HK-2 (cell line): ENCODE measurements around the gene TUNAR.
"Not testable (repeated sequence)": the region's sequence is repeated elsewhere in the genome, so short reads cannot be mapped to it uniquely, and the experiment has no call there.

Experiments used
- DNase-seq: peaks from one replicate; pipeline ENCODE4 v3.0.0-alpha.2; 2018; ENCODE audit not compliant: unreplicated experiment

The TUNAR gene

DNA sequence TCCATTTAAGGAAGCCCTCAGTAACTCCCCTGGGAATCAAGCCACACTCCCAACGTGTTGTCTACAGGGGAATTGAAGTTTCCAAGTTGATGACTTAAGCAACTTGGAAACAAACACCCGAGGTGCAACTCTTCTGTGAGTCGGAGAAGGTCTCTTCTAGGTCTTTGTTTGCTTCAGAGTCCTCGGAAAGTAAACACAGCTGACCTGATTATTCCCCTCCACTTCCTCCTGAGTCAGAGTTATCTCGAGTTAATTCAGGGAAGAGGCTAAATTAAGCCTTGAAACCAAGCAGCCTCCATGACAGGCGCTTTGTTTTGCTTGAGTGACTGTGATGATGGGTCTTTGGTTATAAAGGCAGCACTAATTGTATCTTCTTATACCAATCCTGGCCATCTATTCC is 41.8 kb downstream of the TUNAR start:
- no peak for DNase-seq

DNA sequence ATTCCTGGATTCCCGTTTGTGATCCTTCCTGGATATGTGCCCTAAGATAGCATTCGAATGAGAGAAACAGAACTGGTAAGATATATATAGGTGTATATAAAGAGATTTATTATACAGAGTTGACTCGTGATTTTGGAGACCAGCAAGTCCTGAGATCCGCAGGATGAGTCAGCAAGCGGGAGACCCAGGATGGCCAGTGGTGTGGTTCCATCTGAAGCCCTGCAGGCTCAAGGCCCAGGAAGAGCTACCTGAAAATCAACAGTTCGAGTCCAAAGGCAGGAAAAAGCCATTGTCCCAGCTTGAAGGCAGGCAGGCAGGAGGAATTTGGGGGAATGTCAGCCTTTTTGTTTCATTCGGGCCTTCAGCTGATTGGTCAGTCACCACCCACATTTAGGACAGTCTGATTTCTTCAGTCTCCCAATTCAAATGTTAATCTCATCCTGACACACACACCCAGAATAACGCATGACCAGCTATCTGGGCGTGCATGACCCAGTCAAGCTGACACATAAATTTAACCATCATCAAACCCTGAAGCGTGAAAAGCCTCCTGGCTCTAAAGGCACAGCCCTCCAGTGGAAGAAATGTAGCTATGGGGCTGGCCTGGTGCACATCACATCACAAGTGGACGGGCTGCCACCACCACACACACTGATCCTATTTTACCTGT is 44.3 kb downstream of the TUNAR start:
- no peak for DNase-seq

DNA sequence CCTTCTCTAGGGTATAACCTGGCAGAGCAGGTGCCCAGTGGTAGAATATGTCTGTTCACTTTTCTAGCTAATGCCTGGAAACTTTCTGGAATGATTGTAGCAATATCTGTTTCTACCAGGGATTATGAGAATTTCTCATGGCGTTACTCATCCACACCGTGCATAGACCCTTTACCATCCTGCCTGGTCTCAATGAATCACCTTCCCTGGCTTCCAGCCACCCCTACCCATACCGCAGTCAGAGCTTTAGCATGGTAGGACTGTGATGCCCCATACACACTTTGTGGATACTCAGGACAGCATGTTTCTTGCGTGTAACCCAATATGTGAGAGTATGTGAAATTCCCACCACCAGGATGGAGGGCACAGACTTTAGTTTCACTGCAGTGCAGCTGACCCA is 45.4 kb downstream of the TUNAR start:
- DNase-seq, result no peak

DNA sequence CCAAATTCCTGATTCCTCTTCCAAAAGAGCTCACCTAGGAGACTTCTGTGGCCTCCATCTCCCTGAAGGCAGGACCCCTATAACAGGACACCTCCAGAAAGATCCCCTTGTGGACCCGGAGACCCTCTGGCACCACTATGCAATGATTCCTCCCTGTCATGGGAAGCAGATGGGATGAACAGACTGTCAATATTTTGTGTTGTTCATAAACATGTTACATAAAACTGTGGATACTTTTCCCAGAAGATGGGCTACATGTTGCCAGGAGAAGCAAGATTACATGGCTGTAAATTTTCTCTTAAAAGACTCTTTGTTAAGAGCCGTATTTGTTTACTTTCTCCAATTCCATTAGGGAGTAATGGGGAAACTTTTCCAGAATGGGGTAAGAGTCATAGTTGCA is 52.1 kb downstream of the TUNAR start:
- no peak for DNase-seq

DNA sequence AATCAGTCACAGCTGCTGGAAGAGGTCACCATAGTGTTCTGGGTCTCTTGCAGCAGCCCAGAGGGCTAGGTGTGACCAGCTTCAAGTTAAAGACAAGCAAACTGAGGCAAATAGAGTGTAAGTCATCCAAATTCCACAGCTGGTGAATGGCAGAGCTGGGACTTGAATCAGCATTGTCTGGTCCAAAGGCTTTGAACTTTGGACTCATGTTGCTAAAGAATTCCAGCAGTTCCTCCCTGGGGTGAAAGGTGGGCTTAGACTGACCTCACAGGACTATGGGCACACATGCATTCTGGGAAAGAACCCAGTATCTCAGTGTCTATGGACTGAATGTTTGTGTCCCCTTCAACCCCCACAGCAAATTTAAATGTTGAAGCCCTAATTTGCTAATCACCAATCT is 54.8 kb downstream of the TUNAR start:
- DNase-seq, result no peak

DNA sequence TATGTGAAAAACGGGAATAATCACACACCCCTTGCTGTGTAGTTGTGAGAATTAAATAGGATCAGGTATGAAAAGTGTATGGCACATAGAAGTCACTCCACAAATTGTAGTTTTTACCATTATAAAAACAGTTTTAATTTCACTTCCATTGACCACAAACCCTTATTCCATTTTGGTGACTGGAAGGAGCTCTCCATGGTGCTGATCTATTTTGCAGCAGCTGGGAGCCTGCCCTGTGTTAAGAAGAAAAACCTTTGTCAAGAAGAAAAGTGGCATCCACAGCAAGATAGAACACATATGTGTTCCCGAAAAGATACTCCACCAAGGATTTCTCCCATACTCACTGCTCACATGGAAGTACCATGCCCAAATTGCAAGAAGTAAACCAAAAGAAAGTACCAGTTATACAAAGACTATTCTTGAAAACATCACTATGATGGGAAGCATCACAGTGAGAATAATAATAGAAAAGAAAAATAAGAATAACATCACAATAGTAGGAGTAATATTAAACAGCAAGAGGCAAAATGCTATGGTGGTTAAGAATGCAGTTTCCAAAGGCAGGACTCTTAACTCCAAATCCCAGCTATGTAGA is 58.7 kb downstream of the TUNAR start:
- DNase-seq, result peak; percentile 9

DNA sequence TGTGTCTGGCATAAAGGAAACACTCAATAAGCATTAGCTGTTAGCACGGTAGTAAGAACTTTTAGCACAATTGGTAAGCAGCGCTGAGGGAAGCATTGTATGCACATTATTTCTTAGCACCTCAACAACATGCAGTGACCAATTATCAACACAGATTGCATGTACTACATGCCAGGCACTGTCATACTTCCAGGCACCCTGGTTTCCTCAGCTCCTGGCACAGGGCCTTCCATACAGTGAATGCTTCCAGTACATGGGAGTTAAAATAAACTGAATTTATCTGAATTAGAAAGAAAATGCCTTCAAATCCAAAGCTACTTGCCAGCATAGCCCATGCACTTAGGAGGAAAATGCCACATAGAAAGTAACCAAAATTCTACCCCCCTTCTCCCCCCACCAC is 59.4 kb downstream of the TUNAR start:
- no peak for DNase-seq

DNA sequence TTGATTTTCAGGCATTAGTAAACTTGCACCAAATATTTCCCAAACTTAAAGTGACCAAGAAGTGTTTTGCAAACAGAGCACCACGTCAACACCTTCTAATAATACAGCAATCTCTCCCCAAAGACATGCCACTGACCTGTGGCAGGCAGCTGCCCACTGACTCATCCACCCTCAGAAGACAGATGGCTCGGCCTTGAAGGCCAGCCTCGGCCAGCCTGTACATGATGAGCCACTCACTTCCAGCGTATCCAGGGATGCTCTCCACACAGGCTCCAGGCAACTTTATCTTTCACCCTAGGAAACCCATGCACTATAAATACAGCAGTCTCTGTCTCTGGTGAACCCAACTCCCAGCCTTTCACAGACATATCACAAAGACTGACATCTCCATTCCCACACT is 62.7 kb downstream of the TUNAR start:
- no peak for DNase-seq

DNA sequence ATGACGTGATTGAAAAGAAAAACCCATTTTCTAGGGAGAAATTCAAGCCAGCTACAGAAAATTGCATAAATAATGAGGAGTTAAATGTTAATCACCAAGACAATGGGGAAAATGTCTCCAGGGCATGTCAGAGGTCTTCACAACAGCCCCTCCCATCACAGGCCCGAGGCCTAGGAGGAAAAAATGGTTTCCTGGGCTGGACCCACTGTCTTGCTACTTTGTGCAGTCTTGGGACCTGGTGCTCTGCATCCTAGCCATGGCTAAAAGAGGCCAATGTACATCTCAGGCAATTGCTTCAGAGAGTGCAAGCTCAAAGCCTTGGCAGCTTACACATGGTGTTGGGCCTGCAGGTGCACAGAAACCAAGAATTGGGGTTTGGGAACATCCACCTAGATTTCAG is 65.3 kb downstream of the TUNAR start:
- no peak for DNase-seq

DNA sequence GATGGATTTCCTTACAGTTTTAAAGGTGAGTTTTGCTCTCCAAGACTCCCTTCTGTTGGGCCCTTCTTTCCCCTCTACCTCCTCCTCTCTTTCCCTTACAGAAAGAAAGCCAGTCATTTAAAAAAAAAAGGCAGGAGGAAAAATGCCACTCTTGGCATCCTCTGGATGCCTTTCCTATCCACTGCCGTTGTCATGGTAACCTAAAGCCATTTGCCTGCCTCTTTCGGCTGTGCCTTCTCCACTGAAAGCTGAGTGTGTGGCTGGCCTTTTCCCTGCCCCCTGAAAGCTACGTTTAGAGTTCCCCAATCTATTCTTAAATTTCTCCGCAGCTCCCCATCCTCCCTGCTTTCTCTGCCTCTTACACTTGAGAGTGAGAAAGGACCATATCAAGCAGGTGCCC is 67.1 kb downstream of the TUNAR start:
- no peak for DNase-seq

DNA sequence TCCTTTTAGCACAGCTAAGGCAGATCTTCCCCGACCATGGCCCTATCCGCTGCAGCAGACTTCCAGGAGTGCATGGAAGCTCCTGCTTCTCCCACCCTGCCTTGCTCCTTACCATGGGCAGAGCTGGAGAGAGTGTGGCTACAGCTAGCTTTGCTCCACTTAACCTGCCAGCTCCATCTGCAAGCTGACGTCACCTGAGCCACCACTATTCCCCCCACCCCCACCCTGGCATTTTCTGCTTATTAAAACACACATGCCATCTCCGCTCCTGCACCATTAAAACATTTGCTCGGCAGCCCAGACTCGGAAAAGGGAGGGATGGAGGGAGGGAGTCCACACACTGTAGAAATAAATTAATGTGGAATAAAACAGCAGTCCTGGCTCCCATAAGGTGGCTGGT is 67.8 kb downstream of the TUNAR start:
- DNase-seq, result no peak

DNA sequence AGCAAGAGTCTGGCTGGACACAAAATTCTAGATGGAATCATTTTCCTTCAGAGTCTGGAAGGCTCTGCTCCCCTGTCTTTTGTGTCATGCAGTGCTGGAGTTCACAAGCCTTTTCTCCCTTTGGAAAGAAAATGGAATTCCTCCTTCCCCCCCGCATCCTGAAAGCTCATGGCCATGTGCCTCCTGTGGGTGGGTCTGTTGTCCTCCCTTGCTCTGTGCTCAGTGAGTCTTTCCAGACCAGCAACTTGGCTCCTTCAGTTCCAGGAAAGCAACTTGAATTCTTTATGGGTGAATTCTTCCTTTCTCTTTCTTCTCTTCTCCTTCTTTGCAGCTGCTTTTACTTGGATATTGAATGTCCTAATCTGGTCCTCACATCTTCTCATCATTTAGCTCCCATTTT is 70.2 kb downstream of the TUNAR start:
- DNase-seq, result no peak

DNA sequence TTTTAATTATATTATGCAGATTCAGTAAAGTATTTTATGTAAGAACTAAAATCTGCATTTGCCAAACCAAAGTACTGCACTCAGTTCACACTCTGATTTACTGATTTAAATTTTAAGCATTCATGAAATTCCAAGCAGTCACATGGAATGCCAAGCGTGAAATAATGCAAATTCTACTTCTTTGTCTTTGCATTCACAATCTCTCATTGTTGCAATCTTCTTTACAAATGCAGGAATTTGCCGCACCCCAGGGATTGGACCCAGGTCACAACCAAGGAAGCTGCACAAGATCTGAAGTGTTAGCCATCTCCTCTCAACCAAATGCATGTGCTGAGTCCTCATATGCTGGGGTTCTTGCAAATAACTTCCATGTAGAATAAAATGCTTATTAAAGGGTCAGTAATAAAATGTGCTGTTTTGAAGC is 71.9 kb downstream of the TUNAR start:
- no peak for DNase-seq

DNA sequence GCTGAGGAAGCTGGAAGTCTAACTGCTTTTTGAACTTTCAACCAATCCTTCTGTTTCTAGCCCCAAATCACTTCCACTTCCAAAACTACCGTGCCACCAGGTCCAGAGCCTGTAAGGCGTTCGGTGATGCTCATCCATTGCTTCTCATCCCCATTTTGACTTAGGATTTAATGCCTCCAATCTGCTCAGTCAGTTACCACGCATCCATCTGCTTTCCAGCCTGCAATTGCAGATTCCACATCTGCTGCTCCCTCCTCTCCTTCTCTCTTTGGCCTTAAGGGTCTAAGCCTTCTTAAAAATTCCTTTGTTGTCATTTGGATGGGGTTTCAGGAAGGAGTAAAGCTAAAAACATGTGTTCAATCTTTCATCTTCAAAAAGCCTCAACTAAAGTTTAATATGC is 74.7 kb downstream of the TUNAR start:
- DNase-seq, result no peak

DNA sequence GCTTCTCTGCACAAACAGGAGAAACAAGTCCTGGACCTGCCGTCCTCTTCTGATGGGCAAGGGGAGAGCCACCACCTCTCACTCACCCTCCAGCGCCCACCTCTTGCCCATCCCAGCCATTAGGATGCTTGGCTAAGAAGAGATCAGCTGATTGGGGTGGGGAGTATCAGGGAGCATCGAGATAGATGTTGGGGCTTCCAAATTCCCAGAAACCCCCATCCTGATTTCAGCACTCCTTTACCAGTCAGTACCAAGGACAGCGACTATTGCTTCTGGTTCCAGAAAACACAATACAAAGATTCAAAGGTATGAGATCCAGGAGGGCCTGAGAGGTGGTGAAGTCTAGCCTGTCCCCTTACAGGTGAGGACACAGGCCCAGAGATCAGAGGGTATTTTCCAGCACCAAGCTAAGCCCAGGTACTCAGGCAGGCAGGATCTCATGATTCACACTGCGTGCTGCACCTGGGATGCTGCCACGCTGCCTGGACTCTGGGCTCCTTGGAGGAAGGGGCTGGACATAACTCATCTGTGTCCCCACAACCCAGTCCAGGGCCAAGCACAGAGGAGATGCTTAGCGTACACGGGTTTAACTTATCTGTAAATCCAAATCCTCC is 76.6 kb downstream of the TUNAR start:
- DNase-seq, result no peak

DNA sequence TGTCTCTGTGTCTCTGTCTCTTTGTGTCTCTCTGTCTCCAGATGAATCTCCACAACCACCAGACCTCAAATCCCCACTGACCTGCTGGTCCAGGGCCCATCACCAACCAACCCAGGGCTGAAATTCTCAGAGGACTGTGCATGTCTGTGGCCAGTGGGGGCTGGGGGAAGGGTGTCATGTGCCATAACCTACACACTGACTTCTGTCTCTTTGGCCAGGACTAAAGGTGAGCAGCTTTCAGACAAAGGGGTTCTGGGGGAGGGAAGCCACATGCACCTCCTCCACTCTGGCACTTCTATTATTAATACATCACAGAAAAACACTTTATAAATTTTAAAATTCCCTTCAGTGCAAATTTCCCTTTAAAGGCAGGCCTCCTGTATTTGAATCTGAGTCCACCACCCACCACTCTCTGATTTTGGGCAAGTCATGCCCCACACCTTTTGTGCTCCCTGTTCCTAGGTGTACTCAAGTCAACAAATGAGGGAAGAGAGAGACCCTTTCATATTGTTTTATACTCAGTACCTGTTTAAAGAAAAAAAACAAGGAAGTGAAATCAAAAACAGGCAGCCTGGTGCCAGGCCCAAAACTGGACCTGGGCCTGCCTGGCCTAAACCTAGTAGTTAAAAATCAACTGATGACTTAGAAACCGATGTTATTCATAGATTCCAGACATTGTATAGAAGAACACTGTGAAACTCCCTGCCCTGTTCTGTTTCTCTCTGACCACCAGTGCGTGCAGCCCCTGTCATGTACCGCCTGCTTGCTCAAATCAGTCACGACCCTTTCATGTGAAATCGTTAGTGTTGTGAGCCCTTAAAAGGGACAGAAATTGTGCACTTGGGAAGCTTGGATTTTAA is 80.2 kb downstream of the TUNAR start:
- DNase-seq, result no peak

DNA sequence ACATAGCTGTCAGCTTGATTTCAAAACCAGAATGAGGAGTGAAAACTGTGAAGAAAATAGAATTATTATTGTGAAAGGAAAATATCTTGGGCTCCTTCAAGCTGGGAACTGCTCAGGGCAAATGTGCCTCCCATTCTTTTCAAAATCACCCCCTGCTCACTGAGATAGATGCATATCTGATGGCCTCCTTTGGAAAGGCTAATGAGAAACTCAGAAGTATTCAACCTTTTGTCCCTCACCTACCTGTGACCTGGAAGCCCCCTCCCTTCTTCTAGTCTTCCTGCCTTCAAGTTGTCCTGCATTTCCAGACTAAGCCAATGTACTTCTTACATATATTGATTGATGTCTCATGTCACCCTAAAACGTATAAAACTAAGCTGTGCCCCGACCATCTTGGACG is 81.5 kb downstream of the TUNAR start:
- DNase-seq, result no peak

DNA sequence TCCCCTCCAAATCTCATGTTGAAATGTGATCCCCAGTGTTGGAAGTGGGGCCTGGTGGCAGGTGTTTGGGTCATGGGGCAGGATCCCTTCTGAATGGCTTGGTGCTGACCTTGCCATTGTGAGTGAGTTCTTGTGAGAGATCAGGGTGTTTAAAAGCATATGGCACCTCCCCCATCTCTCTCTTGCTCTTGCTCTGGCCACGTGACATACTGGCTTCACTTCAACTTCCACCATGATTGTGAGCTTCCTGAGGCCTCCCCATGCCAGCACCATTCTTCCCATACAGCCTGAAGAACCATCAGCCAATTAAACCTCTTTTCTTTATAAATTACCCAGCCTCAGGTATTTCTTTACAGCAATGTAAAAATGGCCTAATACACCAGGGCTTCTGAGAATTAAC is 82.7 kb downstream of the TUNAR start:
- DNase-seq, result no peak

DNA sequence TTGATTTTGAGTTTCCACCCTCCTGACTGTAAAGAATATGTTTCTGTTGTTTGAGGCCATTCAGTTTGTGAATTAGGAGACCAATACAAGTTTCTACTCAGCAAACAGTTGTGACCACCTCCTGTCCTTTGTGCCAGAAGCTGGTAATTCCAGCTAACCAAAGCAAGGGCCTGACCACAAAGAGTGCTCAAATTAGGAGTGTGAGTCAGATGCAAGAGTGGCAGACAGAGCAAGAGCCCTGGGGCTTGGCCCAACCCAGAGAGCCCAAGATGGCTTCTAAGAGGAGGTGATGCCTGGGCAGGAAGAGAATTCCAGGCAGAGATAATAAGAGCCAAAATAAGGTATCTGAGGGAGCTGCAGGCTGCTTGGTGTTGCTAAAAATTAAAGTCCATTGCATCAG is 84.8 kb downstream of the TUNAR start:
- DNase-seq, result no peak

DNA sequence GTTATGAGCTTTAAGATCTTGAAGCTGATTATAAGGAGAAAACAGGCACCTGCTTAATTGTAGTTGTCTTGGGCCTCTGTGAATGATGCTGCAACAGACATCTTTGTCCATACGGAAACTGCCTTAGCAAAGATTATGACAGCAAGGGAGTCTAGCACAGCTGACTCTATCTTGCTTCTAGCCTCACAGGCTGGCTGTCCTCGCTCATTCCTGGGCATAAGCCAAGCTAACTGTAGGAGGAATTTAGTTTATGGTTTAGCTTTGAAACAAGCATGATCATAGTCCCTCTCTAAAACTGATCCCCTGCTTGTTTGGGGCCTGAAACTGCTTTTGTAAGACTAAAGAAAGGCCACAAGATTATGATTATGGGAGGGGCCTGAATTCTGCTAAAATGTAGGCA is 88.3 kb downstream of the TUNAR start:
- no peak for DNase-seq

DNA sequence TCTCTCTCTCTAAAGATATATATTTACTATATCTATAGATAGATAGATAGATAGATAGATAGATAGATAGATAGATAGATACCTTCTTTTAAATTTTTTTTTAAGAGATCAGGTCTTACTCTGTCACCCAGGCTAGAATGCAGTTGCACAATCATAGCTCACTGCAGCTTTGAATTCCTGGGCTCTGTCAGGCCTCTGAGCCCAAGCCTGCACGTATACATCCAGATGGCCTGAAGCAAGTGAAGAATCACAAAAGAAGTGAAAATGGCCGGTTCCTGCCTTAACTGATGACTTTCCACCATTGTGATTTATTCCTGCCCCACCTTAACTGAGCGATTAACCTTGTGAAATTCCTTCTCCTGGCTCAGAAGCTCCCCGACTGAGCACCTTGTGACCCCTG is 91.4 kb downstream of the TUNAR start:
- not testable (repeated sequence) for DNase-seq
